CD4-positive, alpha-beta T cell (primary cell): ENCODE measurements around the gene UBR3. TPM values are rescaled to one million over a fixed set of nuclear protein-coding genes. Genes with fewer than 3 reads are reported as not detected.

ENCODE experiments used
- ATAC-seq: fragments of 200-7000 bp; cut with Tn5 transposase; one replicate; pipeline ENCODE4 v1.10.0; 2022; ENCODE audit warnings: mild to moderate bottlenecking; ENCODE audit not compliant: poor library complexity
- CTCF ChIA-PET: fragments of 350-600 bp; sonication (Branson Sonifier 250); formaldehyde crosslinking; loops from one replicate; lab custom pipeline; 2021; ENCODE audit warnings: antibody characterized with exemption, inconsistent platforms; lab: Charles Lee
- POLR2A ChIA-PET: fragments of 350-600 bp; sonication (Branson Sonifier 250); formaldehyde crosslinking; loops from one replicate; lab custom pipeline; 2021; ENCODE audit warnings: antibody characterized with exemption, inconsistent platforms; lab: Charles Lee
- DNase-seq, 14 experiments: peaks; one replicate each; pipeline ENCODE4 v3.0.0-alpha.2; 2013 to 2020; ENCODE audit warnings: mixed read lengths in 2 of 14
- H3K27ac ChIP-seq, 2 donors: one replicate each; pipeline versions ENCODE4 v1.5.1 to v1.7.0; 2013; ENCODE audit warnings: low read length in 2 of 2, low read depth in 1 of 2, mild to moderate bottlenecking in 1 of 2
- H3K27me3 ChIP-seq, 2 experiments: 1 replicate in 1 of 2; 2 replicates in 1 of 2; pipeline versions ENCODE4 v1.6.1 to v1.7.0; 2013; ENCODE audit warnings: low read length in 2 of 2, control low read depth in 1 of 2, mild to moderate bottlenecking in 1 of 2, moderate library complexity in 1 of 2; ENCODE audit not compliant: insufficient read depth in 2 of 2, control insufficient read depth in 1 of 2
- H3K36me3 ChIP-seq: one replicate; pipeline ENCODE4 v1.6.1; 2013; ENCODE audit warnings: low read length, control low read depth; ENCODE audit not compliant: insufficient read depth
- H3K4me1 ChIP-seq: one replicate; pipeline ENCODE4 v1.6.1; 2013; ENCODE audit warnings: low read length, control low read depth; ENCODE audit not compliant: insufficient read depth
- H3K4me3 ChIP-seq: one replicate; pipeline ENCODE4 v1.5.1; 2013; ENCODE audit warnings: mild to moderate bottlenecking, low read length, moderate library complexity
- H3K9me3 ChIP-seq, 2 experiments: 1 replicate in 1 of 2; 2 replicates in 1 of 2; pipeline versions ENCODE4 v1.6.1 to v1.7.0; 2013; ENCODE audit warnings: low read length in 2 of 2, mild to moderate bottlenecking in 2 of 2, control low read depth in 1 of 2, moderate library complexity in 1 of 2; ENCODE audit not compliant: control insufficient read depth in 1 of 2, insufficient read depth in 1 of 2
- H3K27ac Mint-ChIP-seq: one replicate; pipeline ENCODE4 v1.8.0; 2020; ENCODE audit warnings: mixed read lengths
- H3K27me3 Mint-ChIP-seq: one replicate; pipeline ENCODE4 v1.8.0; 2021; ENCODE audit warnings: mixed read lengths
- H3K36me3 Mint-ChIP-seq: one replicate; pipeline ENCODE4 v1.8.0; 2021; ENCODE audit warnings: low read depth, mixed read lengths
- H3K4me1 Mint-ChIP-seq: one replicate; pipeline ENCODE4 v1.8.0; 2021; ENCODE audit warnings: low read depth, mixed read lengths
- H3K4me3 Mint-ChIP-seq: one replicate; pipeline ENCODE4 v1.8.0; 2020; ENCODE audit warnings: mild to moderate bottlenecking, mixed read lengths
- H3K9me3 Mint-ChIP-seq: one replicate; pipeline ENCODE4 v1.8.0; 2020; ENCODE audit warnings: mixed read lengths
- CTCF ChIP-seq: fragments of 200-600 bp; IDR thresholded peaks from one replicate; pipeline ENCODE4 v1.8.0; 2022; ENCODE audit warnings: antibody characterized with exemption, mild to moderate bottlenecking
- intact Hi-C, 2 experiments: fragments of 100-400 bp; cut with DNase I in 1 of 2; cut with micrococcal nuclease in 1 of 2; formaldehyde crosslinking; loops; one replicate each; pipeline versions ENCODE4 v1.15.1 to v1.9.0; 2023 to 2025; cut with DNase I, micrococcal nuclease
- total RNA-seq, 174 experiments: library from RNA in 2 of 174; stranded (reverse) in 2 of 174; gene quantifications; one replicate each; pipeline ENCODE4 v1.2.3 and lab custom pipeline; 2021 to 2026

The UBR3 gene
- total RNA-seq, 2 experiments from 2014 or later: 32.1 to 35.2 TPM

DNA sequence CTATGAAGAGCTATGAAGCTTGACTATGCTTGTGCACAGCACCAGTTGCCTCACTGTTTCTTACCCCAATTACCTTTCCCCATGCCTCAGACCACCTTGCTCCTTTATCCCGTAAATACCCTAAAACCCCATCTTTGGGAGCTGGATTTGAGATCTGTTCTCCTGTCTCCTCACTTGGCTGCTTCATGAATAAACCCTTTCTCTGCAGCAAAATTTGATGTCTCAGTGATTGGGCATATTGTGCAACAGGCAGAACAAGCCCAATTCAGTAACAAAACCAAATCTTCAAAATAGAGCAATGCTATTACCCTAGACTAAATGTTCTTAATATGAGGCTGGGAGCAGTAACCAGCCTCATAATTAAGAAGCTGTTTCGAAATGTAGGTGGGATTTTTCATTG is 32.1 kb upstream of the UBR3 start:
- Histone ChIP-seq H3K9me3 (no peaks in the 10 kb centered on the region), H3K4me3 (no peak overlapping the region), H3K27me3 (peaks cover 0 to under 1% of the 10 kb centered on the region in 2 experiments), H3K4me1 (peaks cover 7% of the 10 kb centered on the region), H3K36me3 (no peaks in the 10 kb centered on the region), H3K27ac (no peak overlapping the region)
- H3K36me3 Mint-ChIP-seq: peaks cover 13% of the 10 kb centered on the region
- H3K4me1 Mint-ChIP-seq: peaks cover 19% of the 10 kb centered on the region
- peaks cover 5% of the 10 kb centered on the region for H3K27me3 Mint-ChIP-seq
- H3K4me3 Mint-ChIP-seq: no peak overlapping the region
- no peaks in the 10 kb centered on the region for H3K9me3 Mint-ChIP-seq
- no peak overlapping the region for H3K27ac Mint-ChIP-seq
- ATAC-seq: no peak
- DNase-seq: no peak
- no peak for TF ChIP-seq CTCF
- ChIA-PET POLR2A (no interaction called here), CTCF (no interaction called here)
- intact Hi-C loops: loop anchor here in 1 of 2 experiments (5.0 kb wide), 2 partner anchors 103 to 218 kb away; partner anchors contain the start of genes CFAP210 and PHOSPHO2

- no peak for TF ChIP-seq CTCF
- H3K4me3 Mint-ChIP-seq: peak overlapping the region; percentile 75
- CTCF ChIA-PET: no interaction called here
These were observed 30.8 kb upstream of the UBR3 start for GRCh38 chr2:169796441-169796840.

DNA sequence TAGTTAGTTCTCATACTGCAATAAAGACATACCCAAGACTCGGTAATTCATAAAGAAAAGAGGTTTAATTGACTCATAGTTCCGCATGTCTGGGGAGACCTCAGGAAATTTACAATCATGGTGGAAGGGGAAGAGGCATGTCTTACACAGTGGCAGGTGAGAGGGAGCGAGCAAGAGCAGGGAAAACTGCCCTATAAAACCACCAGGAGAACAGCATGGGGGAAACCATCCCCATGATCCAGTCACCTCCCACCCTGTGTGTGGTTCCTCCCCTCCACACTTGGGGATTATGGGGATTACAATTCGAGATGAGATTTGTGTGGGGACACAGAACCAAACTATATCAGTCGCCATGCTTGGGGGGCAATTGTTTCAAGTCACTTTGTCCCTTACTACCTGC is 29.7 kb upstream of the UBR3 start:
- H3K4me1 ChIP-seq: peaks cover 14% of the 10 kb centered on the region
- ChIA-PET CTCF (interaction anchor here (1.6 kb wide), 1 partner anchor 27 kb away, joined by 11 read pairs; the partner anchor contains the start of gene METTL5), POLR2A (interaction anchor here (1.9 kb wide), 2 partner anchors 31 to 213 kb away, joined by 9 to 10 read pairs; partner anchors contain the start of gene PPIG)
- Mint-ChIP-seq H3K27me3 (peaks cover 1% of the 10 kb centered on the region), H3K4me1 (peaks cover 41% of the 10 kb centered on the region), H3K4me3 (peak overlapping the region; percentile 86), H3K27ac (peak overlapping the region; percentile 96), H3K36me3 (peaks cover 34% of the 10 kb centered on the region), H3K9me3 (no peaks in the 10 kb centered on the region)
- ATAC-seq (no peak), DNase-seq (no peak)
- H3K4me3 ChIP-seq: no peak overlapping the region
- peaks cover 12% of the 10 kb centered on the region for H3K36me3 ChIP-seq
- no peaks in the 10 kb centered on the region for H3K9me3 ChIP-seq
- no peak overlapping the region for H3K27ac ChIP-seq
- intact Hi-C loops: loop anchor here in 1 of 2 experiments (5.0 kb wide), 2 partner anchors 105 to 220 kb away; partner anchors contain the start of genes CFAP210 and PHOSPHO2
- no peak for TF ChIP-seq CTCF
- no peaks in the 10 kb centered on the region for H3K27me3 ChIP-seq

More at GRCh38 chr2:169796441-169796840, 30.8 kb upstream of the UBR3 start:
- peaks cover 25% of the 10 kb centered on the region for H3K36me3 Mint-ChIP-seq
- Histone ChIP-seq H3K36me3 (peaks cover 6% of the 10 kb centered on the region), H3K27ac (no peak overlapping the region), H3K4me1 (peaks cover 10% of the 10 kb centered on the region), H3K27me3 (no peaks in the 10 kb centered on the region), H3K4me3 (no peak overlapping the region), H3K9me3 (no peaks in the 10 kb centered on the region)
- peak overlapping the region; percentile 64 for H3K27ac Mint-ChIP-seq
- H3K27me3 Mint-ChIP-seq: peaks cover 5% of the 10 kb centered on the region
- DNase-seq (no peak), ATAC-seq (no peak)
- POLR2A ChIA-PET: no interaction called here
- H3K4me1 Mint-ChIP-seq: peaks cover 32% of the 10 kb centered on the region
- H3K9me3 Mint-ChIP-seq: no peaks in the 10 kb centered on the region
- intact Hi-C loops: loop anchor here in 1 of 2 experiments (5.0 kb wide), 2 partner anchors 104 to 219 kb away; partner anchors contain the start of genes CFAP210 and PHOSPHO2
